Activated B cell treated with CpG ODN at 0.5 μM for 24 hours (primary cell): ENCODE results near the gene SYNJ2. TPM values are rescaled to one million over a fixed set of nuclear protein-coding genes. Genes with fewer than 3 reads are reported as not detected.

Source experiments
- ATAC-seq: fragments of 200-7000 bp; cut with Tn5 transposase; one replicate; pipeline ENCODE4 v1.10.0; 2021; ENCODE audit warnings: low read depth, mild to moderate bottlenecking, moderate library complexity
- CTCF ChIA-PET: fragments of 350-600 bp; sonication (Branson Sonifier 250); formaldehyde crosslinking; loops from one replicate; lab custom pipeline; 2021; ENCODE audit warnings: antibody characterized with exemption; lab: Charles Lee
- POLR2A ChIA-PET: fragments of 350-600 bp; sonication (Branson Sonifier 250); formaldehyde crosslinking; loops from one replicate; lab custom pipeline; 2021; ENCODE audit warnings: antibody characterized with exemption; lab: Charles Lee
- DNase-seq: peaks from one replicate; pipeline ENCODE4 v3.0.0; 2022
- H3K27ac Mint-ChIP-seq: one replicate; pipeline ENCODE4 v1.8.0; 2020; ENCODE audit warnings: mixed read lengths
- H3K27me3 Mint-ChIP-seq: one replicate; pipeline ENCODE4 v1.8.0; 2021; ENCODE audit warnings: mixed read lengths
- H3K36me3 Mint-ChIP-seq: one replicate; pipeline ENCODE4 v1.8.0; 2021; ENCODE audit warnings: low read depth, mixed read lengths
- H3K4me1 Mint-ChIP-seq: one replicate; pipeline ENCODE4 v1.8.0; 2021; ENCODE audit warnings: mixed read lengths
- H3K4me3 Mint-ChIP-seq: one replicate; pipeline ENCODE4 v1.8.0; 2020; ENCODE audit warnings: mild to moderate bottlenecking, mixed read lengths
- H3K9me3 Mint-ChIP-seq: one replicate; pipeline ENCODE4 v1.8.0; 2020; ENCODE audit warnings: mixed read lengths
- intact Hi-C: fragments of 100-400 bp; cut with micrococcal nuclease; formaldehyde crosslinking; loops from one replicate; pipeline ENCODE4 v1.15.1; 2024
- total RNA-seq: library from RNA; stranded (reverse); gene quantifications from 2 replicates; pipeline ENCODE4 v1.2.3, GENCODE V29; 2022
- TF ChIP-seq, protein P1 (sequence below): fragments of 200-600 bp; IDR thresholded peaks from one replicate; pipeline ENCODE4 v1.8.0; 2022; ENCODE audit warnings: antibody characterized with exemption, mild to moderate bottlenecking

SYNJ2 gene
- total RNA-seq, 1 donor from 2014 or later, result 25.0 TPM

DNA sequence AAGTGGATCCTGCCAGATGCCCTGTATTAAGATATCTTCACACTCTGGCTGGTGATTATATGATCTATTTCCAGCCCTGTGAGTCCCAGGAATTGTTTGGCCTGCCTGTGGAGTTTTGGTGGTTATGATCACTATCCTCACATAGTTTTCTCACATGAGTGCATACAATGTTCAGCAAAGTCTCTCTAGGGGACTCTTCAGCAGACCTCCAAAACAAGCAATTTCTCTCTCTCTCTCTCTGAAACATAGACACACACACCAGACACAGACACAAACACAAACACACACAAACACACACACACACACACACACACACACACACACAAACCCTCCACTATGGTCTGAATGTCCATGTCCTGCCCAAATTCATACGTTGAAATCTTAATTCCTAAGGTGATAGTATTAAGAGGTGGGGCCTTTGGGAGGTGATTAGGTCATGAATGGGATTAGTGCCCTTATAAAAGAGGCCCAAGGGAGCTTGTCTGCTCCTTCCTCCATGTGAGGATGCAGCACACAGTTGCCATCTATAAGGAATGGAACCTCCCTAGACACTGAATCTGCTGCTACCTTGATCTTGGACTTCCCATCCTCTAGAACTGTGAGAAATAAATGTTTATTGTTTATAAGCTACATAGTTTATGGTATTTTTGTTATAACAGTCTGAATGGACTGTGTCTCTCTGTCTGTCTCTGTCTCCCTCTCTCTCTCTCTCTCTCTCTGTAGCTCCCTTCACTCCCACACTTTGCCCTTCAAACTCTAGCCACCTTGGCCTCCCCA is 22.0 kb upstream of the SYNJ2 start:
- POLR2A ChIA-PET, result no interaction called here

GRCh38 chr6:157961153-157961831 is 20.4 kb upstream of the SYNJ2 start:
- Mint-ChIP-seq H3K27me3 (peaks cover 16% of the 10 kb centered on the region), H3K9me3 (peaks cover 15% of the 10 kb centered on the region), H3K4me1 (peaks cover 3% of the 10 kb centered on the region), H3K27ac (no peak overlapping the region), H3K36me3 (peaks cover 6% of the 10 kb centered on the region), H3K4me3 (no peak overlapping the region)
- DNase-seq, result no peak
- TF ChIP-seq, protein P1, sequence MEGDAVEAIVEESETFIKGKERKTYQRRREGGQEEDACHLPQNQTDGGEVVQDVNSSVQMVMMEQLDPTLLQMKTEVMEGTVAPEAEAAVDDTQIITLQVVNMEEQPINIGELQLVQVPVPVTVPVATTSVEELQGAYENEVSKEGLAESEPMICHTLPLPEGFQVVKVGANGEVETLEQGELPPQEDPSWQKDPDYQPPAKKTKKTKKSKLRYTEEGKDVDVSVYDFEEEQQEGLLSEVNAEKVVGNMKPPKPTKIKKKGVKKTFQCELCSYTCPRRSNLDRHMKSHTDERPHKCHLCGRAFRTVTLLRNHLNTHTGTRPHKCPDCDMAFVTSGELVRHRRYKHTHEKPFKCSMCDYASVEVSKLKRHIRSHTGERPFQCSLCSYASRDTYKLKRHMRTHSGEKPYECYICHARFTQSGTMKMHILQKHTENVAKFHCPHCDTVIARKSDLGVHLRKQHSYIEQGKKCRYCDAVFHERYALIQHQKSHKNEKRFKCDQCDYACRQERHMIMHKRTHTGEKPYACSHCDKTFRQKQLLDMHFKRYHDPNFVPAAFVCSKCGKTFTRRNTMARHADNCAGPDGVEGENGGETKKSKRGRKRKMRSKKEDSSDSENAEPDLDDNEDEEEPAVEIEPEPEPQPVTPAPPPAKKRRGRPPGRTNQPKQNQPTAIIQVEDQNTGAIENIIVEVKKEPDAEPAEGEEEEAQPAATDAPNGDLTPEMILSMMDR, result no peak
- POLR2A ChIA-PET, result no interaction called here
- ATAC-seq, result no peak
- CTCF ChIA-PET, result no interaction called here
- intact Hi-C loops, result no loop called here

More for the DNA sequence above, 22.0 kb upstream of the SYNJ2 start:
- ATAC-seq, result no peak
- Mint-ChIP-seq H3K36me3 (peaks cover 6% of the 10 kb centered on the region), H3K9me3 (peaks cover 15% of the 10 kb centered on the region), H3K27me3 (peaks cover 17% of the 10 kb centered on the region), H3K4me3 (no peak overlapping the region), H3K4me1 (peaks cover 3% of the 10 kb centered on the region), H3K27ac (no peak overlapping the region)
- CTCF ChIA-PET, result no interaction called here
- intact Hi-C loops, result no loop called here
- TF ChIP-seq, protein P1, result no peak
- DNase-seq, result no peak

- no peak overlapping the region for H3K27ac Mint-ChIP-seq
- peaks cover 6% of the 10 kb centered on the region for H3K36me3 Mint-ChIP-seq
- TF ChIP-seq, protein P1, result no peak
- DNase-seq, result no peak
- POLR2A ChIA-PET, result no interaction called here
- H3K9me3 Mint-ChIP-seq, result peaks cover 15% of the 10 kb centered on the region
- no peak for ATAC-seq
- no peak overlapping the region for H3K4me3 Mint-ChIP-seq
- peaks cover 17% of the 10 kb centered on the region for H3K27me3 Mint-ChIP-seq
- CTCF ChIA-PET, result no interaction called here
- intact Hi-C loops, result no loop called here
- H3K4me1 Mint-ChIP-seq, result peaks cover 3% of the 10 kb centered on the region
These were observed 19.7 kb upstream of the SYNJ2 start for GRCh38 chr6:157961832-157962575.

DNA sequence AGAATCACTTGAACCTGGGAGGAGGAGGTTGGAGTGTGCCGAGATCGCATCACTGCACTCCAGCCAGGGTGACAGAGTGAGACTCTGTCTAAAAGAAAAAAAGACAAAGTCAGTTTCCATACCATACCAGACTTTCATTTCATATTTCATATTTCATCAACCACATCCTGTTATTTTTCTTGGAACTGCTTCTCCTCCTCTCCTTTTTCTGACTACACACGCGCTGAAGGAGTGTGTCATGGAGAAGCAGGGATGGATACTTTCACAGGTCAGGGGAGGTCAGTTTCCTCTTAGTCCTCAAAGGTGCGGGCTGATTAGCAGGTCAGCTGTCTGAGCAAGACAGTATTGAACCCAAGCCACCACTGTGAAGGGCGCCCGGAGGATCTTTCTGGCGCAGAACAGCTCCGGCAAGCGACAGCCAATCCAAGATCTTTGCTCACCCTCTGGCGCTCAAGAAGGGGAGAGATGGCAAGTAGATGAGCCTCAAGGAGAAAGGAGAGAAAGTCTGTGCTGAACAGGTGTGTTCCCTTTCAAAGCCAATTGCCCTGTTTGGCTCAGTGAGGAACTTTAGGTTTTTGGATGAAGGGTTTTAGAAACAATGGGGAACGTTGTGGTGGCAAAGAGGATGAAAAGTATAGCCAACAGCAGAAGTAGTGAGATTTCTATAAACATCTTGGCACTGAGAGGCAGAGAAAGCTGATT is 18.9 kb upstream of the SYNJ2 start:
- no peak for ATAC-seq
- peaks cover 6% of the 10 kb centered on the region for H3K36me3 Mint-ChIP-seq
- intact Hi-C loops, result no loop called here
- H3K4me3 Mint-ChIP-seq, result no peak overlapping the region
- no peak overlapping the region for H3K27ac Mint-ChIP-seq
- ChIA-PET CTCF (no interaction called here), POLR2A (interaction anchor here (0.6 kb wide), 1 partner anchor 37 kb away, joined by 5 read pairs; no protein-coding TSS in a partner anchor)
- peaks cover 3% of the 10 kb centered on the region for H3K4me1 Mint-ChIP-seq
- peaks cover 17% of the 10 kb centered on the region for H3K27me3 Mint-ChIP-seq
- DNase-seq, result no peak
- TF ChIP-seq, protein P1, result no peak
- H3K9me3 Mint-ChIP-seq, result peaks cover 13% of the 10 kb centered on the region
